Measurements from ENCODE around the gene MYO16. TPM values are rescaled to one million over a fixed set of nuclear protein-coding genes. Genes with fewer than 3 reads are reported as not detected.

Gene MYO16
- polyA plus RNA-seq, 1 donor from 2014 or later: 2.5 TPM

DNA sequence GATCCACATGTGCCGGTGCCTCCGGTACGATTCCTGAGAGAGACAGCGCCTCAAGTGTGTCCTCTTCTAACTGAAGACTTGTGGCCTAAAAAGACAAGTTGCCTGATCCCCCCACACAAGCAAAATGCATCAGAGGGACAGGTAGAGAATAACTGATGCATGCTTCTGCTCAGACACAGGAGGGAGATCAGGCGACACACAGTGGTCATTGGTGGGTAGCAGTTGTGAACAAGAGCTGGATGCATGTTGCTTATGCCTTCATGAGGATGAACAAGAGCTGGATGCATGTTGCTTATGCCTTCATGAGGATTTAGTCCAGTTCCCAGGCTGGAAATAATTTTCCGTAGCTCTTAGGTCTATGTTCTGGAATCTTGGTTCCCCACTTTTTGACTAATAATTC, 505.6 kb downstream of the MYO16 start:
- Histone ChIP-seq H3F3A (ENCODE audit: insufficient read depth, low read length, poor library complexity, severe bottlenecking) (no peaks in the 10 kb centered on the region), H3K9ac (ENCODE audit: low read length) (no peak overlapping the region), H3K27ac (ENCODE audit: low read length) (no peak overlapping the region), H3K36me3 (ENCODE audit: insufficient read depth, low read length) (no peaks in the 10 kb centered on the region), H3K4me3 (ENCODE audit: low read length) (no peak overlapping the region), H3K4me2 (ENCODE audit: low read length) (no peak overlapping the region), H4K20me1 (ENCODE audit: insufficient read depth) (no peaks in the 10 kb centered on the region), H2AFZ (ENCODE audit: low read depth, low read length) (no peak overlapping the region), H3K9me2 (ENCODE audit: insufficient read depth, low read length) (no peaks in the 10 kb centered on the region), H3K79me2 (replicated peaks; ENCODE audit: insufficient read depth, low read length) (no peaks in the 10 kb centered on the region), H3K9me3 (ENCODE audit: low read length) (no peaks in the 10 kb centered on the region), H3K27me3 (ENCODE audit: insufficient read depth, low read depth, low read length) (no peaks in the 10 kb centered on the region)
- TF ChIP-seq EZH2 (IDR thresholded peaks at IDR 0.05; ENCODE audit: borderline replicate concordance, insufficient read depth, low read length, poor library complexity, severe bottlenecking) (no peak), RAD21 (conservative IDR thresholded peaks at IDR 0.05) (no peak), TAF1 (IDR thresholded peaks at IDR 0.05; ENCODE audit: low read depth) (no peak), EP300 (conservative IDR thresholded peaks at IDR 0.05; ENCODE audit: poor library complexity, severe bottlenecking) (no peak), POLR2AphosphoS5 (IDR thresholded peaks at IDR 0.05) (no peak), MXI1 (conservative IDR thresholded peaks at IDR 0.05; ENCODE audit: poor library complexity, severe bottlenecking) (no peak), SMC3 (conservative IDR thresholded peaks at IDR 0.05; ENCODE audit: poor library complexity) (peak; percentile 33)
- TF ChIP-seq, protein P1, sequence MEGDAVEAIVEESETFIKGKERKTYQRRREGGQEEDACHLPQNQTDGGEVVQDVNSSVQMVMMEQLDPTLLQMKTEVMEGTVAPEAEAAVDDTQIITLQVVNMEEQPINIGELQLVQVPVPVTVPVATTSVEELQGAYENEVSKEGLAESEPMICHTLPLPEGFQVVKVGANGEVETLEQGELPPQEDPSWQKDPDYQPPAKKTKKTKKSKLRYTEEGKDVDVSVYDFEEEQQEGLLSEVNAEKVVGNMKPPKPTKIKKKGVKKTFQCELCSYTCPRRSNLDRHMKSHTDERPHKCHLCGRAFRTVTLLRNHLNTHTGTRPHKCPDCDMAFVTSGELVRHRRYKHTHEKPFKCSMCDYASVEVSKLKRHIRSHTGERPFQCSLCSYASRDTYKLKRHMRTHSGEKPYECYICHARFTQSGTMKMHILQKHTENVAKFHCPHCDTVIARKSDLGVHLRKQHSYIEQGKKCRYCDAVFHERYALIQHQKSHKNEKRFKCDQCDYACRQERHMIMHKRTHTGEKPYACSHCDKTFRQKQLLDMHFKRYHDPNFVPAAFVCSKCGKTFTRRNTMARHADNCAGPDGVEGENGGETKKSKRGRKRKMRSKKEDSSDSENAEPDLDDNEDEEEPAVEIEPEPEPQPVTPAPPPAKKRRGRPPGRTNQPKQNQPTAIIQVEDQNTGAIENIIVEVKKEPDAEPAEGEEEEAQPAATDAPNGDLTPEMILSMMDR (IDR thresholded peaks at IDR 0.05; ENCODE audit: poor library complexity, severe bottlenecking): peak; percentile 19
- TF ChIP-seq, protein P2, sequence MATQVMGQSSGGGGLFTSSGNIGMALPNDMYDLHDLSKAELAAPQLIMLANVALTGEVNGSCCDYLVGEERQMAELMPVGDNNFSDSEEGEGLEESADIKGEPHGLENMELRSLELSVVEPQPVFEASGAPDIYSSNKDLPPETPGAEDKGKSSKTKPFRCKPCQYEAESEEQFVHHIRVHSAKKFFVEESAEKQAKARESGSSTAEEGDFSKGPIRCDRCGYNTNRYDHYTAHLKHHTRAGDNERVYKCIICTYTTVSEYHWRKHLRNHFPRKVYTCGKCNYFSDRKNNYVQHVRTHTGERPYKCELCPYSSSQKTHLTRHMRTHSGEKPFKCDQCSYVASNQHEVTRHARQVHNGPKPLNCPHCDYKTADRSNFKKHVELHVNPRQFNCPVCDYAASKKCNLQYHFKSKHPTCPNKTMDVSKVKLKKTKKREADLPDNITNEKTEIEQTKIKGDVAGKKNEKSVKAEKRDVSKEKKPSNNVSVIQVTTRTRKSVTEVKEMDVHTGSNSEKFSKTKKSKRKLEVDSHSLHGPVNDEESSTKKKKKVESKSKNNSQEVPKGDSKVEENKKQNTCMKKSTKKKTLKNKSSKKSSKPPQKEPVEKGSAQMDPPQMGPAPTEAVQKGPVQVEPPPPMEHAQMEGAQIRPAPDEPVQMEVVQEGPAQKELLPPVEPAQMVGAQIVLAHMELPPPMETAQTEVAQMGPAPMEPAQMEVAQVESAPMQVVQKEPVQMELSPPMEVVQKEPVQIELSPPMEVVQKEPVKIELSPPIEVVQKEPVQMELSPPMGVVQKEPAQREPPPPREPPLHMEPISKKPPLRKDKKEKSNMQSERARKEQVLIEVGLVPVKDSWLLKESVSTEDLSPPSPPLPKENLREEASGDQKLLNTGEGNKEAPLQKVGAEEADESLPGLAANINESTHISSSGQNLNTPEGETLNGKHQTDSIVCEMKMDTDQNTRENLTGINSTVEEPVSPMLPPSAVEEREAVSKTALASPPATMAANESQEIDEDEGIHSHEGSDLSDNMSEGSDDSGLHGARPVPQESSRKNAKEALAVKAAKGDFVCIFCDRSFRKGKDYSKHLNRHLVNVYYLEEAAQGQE (IDR thresholded peaks at IDR 0.05; ENCODE audit: borderline replicate concordance): no peak

DNA sequence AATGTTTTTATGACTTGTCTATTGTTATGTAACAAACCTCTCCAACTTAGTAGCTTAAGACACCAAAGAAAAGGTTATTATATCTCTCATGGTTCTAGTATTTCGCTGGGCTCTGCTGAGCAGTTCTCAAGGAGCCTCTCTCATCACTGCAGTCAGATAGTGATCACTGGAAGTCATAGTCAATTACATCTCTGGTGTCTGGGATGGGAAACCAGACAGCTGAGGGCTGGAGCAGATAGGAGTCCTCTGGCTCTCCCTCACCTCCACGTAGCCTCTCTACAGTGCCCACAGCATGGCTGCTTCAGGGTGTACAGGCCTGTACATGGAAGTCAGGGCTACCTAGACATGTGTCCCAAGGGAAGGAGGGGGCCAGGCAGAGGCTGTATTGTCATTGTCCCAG, 507.5 kb downstream of the MYO16 start:
- H2AFZ ChIP-seq (ENCODE audit: low read depth, low read length): no peak overlapping the region
- TF ChIP-seq RAD21 (conservative IDR thresholded peaks at IDR 0.05) (no peak), EP300 (conservative IDR thresholded peaks at IDR 0.05; ENCODE audit: poor library complexity, severe bottlenecking) (no peak), TAF1 (IDR thresholded peaks at IDR 0.05; ENCODE audit: low read depth) (no peak), SMC3 (conservative IDR thresholded peaks at IDR 0.05; ENCODE audit: poor library complexity) (no peak)
- TF ChIP-seq, protein P1 (IDR thresholded peaks at IDR 0.05; ENCODE audit: poor library complexity, severe bottlenecking): no peak
- TF ChIP-seq, protein P2 (IDR thresholded peaks at IDR 0.05; ENCODE audit: borderline replicate concordance): no peak
- no peaks in the 10 kb centered on the region for H3K9me3 ChIP-seq (ENCODE audit: low read length)

More for the DNA sequence above, 507.5 kb downstream of the MYO16 start:
- Histone ChIP-seq H3K27ac (ENCODE audit: low read length) (no peak overlapping the region), H3K4me3 (ENCODE audit: low read length) (no peak overlapping the region), H3K9me2 (ENCODE audit: insufficient read depth, low read length) (no peaks in the 10 kb centered on the region), H3K36me3 (ENCODE audit: insufficient read depth, low read length) (no peaks in the 10 kb centered on the region), H3K4me2 (ENCODE audit: low read length) (no peak overlapping the region), H3F3A (ENCODE audit: insufficient read depth, low read length, poor library complexity, severe bottlenecking) (no peaks in the 10 kb centered on the region), H3K9ac (ENCODE audit: low read length) (no peak overlapping the region), H4K20me1 (ENCODE audit: insufficient read depth) (no peaks in the 10 kb centered on the region), H3K27me3 (ENCODE audit: insufficient read depth, low read depth, low read length) (no peaks in the 10 kb centered on the region), H3K79me2 (replicated peaks; ENCODE audit: insufficient read depth, low read length) (no peaks in the 10 kb centered on the region)

Measured in neural cell (in vitro differentiated cells).